HG02885 (cell line): ENCODE measurements around the gene SNX30.

ENCODE experiments used
- ATAC-seq: cut with Tn5 transposase; IDR thresholded peaks from one replicate; pipeline ENCODE4 v1.9.1; 2021; ENCODE audit warnings: mild to moderate bottlenecking; ENCODE audit not compliant: unreplicated experiment, poor library complexity

SNX30 gene

DNA sequence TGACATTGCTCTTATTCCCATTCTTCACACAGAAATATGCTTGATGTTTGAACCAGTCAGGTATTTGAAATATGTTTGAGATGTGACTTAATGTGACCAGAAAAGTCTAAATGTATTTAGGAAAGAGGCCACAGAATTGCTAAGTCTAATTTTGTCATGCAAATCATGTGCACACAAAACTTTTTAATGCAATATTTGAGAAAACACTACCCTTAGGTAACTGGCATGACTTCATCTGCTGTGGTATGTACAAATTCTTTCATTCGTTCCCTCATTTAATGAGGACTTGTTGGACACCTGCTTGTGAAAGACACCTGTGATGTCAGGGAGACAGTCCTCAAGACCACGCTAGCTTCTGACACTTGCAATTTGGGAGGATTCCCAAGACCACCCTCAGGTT lies 161.2 kb downstream of the SNX30 start:
- ATAC-seq, result no peak

DNA sequence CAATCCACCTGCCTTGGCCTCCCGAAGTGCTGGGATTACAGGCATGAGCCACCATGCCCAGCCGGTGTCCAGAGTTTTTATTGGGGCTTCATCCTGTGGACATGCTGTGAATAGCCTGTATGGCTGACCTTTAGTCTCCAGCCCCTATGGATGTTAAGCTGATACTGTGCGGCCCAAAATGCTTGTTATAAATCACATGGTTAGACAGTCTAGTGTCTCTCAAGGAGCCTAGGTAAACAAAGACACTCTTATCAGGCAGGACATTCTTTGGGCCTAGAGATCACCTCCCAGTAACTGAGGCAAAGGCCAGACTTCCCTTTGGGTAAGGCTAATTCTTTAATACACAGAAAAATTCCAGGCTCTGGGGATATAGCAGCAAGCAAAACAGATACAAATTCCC lies 162.1 kb downstream of the SNX30 start:
- ATAC-seq, result no peak

GRCh38 chr9:112913326-112913725 lies 162.8 kb downstream of the SNX30 start:
- ATAC-seq, result no peak

DNA sequence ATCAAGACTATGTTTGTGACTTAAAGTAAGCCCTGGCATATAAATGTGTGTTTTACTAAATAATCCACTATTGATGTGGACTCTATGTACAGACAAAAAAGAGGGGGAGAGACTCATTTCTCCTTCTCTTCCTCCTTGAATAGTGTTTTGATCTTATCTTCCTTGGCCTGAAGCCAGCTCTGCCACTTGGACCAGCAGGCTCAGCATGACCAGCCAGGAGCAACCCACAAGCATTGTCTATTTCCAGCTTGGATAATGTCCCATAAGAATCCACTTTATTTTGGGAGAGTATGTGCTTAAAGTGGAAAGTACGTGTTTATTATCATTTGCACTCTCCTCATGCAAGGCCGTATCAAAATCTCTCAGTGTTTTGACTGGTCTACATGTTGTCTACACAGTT lies 164.0 kb downstream of the SNX30 start:
- no peak for ATAC-seq

DNA sequence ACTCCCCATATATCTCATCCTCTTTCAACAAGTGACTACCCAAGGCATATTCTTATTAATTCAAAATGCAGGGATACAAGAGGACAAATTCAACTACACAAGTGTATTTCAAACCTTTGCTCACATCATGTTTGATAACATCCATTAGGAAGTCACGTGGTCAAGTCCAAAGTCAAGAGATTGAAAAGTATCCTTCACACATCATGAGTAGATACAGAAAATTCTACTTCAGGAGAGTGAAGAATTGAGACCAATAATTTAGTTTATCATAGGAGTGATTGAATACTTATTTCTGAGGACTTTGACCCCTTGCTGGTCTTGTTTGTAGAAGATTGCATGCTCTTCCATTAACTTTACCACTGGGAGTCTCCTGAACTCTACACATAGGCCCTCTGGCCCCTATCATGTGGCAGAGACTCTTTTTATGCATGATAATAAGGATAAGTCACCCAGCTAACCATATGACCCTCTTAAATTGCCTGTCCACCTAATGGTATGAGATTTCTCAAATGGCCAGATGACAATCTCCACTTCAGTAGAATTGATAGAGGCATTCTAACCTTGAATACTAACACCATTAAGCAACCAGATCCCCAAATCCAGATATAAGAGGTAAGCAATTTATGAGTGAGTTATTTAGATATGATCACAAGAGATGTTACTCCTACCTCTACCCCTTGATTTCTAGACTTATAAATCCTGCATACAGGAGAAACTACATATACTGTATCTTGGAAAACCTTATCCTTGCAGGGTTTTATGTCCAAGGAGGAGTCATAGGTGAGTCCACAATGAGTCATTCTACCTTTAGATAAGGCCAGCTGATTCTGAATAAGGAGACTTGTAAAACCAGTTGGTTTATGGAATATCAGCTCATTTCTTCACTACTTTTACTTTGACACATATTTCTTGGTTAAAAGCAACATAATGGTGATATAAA lies 166.8 kb downstream of the SNX30 start:
- ATAC-seq, result no peak

DNA sequence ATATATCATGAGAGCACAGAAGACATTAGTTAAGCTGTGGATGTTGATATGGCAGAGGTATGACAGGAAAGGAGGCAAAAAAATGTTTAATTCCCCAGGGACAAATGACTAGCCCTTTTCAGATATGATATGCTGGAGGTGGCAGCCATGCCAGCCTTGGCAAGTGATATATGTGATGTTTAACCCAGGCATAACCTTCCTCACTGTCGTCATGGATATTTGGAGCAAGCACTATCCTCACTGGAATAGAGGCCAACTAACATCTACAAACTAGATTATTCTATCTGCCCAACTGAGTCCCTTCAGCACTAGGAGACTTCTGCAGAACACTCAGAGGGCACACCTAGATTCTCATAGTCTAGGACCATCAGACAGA lies 167.4 kb downstream of the SNX30 start:
- no peak for ATAC-seq

DNA sequence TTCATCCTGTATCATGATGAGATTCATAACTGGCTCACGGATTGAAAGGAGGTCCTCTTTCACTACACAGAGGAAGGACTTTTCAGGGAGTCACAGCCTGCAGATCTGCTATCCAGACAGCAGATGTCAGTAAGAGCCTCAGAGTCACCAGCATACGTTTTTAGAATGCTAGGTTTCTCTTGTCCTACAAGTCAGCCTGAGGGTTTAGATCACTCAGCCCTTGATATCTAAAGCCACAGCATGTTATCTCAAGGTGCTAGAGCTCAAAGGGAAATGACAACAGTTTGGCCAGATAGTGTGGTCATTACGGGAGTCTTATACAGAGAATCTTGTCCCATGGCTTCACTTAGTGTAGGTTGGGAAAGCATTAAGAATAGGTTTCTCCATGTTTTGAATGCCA lies 171.0 kb downstream of the SNX30 start:
- ATAC-seq, result no peak
